CD4-positive, alpha-beta T cell treated with Interleukin-21 for 1 hour (primary cell): ENCODE data around the gene MINDY4.

Experiments
- DNase-seq: peaks from one replicate; pipeline ENCODE4 v3.0.0-alpha.2; 2020

MINDY4 gene

GRCh38 chr7:30743371-30744074 is 27.7 kb upstream of the MINDY4 start:
- no peak for DNase-seq

- DNase-seq = no peak
Observed at GRCh38 chr7:30744075-30744417, 27.2 kb upstream of the MINDY4 start.

DNA sequence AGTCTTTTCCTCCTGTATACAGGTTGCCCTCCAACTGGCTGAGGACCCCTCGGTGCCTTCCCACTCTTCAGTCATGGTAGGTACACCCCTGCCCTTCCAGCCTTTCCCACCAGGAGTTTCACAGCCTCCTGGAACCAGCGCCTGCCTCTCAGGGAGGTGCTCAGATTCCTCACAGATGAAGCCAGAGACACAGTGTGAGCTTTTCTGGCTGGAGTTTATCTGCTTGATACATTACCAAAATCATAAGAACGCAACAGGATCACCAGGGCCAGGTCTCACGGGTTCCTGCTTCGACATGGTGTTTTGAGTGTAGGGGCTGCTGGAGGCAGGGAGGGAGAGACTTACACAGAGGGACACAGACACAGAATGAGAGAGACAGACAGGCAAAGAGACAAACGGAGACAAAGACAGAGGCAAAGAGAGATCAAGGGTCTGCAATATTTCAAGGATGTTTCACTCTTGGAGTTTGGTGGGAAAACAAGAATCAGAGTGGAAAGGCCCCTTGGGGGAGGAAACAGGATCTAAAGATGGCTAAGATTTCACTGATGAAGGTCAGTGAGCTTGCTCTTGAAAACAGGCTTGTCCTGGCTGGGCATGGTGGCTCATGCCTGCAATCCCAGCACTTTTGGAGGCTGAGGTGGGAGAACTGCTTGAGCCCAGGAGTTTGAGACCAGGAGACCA is 25.8 kb upstream of the MINDY4 start:
- DNase-seq = no peak

- DNase-seq = no peak
Observed at GRCh38 chr7:30750010-30750409, 21.2 kb upstream of the MINDY4 start.

DNA sequence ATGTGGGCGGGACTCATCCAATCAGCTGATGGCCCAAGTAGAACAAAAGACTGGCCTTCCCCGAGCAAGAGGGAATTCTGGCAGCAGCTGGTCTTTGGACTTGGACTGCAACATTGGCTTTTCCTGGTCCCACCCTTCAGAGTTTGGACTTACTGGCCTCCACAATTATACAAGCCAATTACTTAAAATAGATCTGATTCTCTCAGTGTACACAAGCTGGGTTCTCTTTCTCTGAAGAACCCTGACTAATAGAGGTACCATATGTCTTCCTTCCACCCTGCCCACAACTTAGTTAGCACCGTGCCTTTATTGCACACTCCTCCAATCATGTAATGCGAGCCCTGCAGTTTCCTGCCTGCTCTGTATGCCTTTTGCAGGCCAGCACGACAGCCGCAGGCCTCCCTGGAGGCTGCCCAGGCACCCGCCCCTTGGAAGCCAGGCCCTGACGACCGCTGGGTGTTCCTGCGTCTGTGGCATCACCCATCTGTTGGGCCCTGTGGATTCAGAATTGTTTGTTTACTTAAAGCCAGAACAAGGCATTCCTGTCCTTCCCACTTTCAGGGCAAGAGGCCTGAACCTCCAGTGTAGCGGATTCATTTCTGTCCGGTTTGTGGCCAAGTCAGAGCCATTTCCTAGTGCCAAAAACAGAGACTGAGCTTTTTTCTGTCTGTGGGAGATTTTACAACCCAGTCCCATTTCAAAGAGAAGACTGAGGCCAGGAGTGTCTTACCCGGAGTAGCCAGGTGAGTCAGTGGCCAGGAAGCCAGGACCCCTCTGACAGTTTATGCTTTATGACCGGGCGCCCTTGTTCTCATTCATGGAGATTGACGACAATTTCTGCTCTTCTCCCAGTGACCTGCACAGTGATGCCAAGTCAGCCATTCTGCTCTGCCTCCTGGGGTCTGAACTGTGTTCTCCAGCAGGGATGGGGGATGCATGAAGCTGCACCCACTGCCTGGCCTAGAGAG is 20.2 kb upstream of the MINDY4 start:
- DNase-seq = no peak

GRCh38 chr7:30751696-30752273 is 19.4 kb upstream of the MINDY4 start, which contains the start of gene INMT:
Gene INMT, plus strand, starts transcription at chr7:30752135. Its CDS starts 16 bp downstream, at chr7:30752151.
- DNase-seq = no peak

- no peak for DNase-seq
Observed at GRCh38 chr7:30752484-30752883, 18.7 kb upstream of the MINDY4 start.

DNA sequence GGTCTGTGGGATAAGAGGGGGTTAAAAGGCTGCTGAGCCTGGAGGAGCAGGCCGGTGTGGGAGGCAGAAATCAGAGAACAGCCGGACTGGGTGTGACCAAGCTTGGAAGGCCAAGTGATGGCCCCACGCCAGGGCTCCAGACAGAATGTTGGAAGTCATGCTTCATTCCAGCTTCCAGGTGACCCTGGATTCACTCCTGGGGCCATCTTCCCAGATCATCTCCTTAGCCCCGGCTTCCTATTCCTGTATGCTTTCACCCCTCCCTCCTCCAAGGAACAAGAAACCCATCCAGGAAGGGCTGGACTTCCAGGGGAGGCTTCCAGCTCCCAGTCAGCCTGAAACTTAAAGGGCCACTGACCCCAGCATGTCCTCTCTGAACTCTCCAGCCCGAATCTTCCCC is 18.2 kb upstream of the MINDY4 start:
- no peak for DNase-seq

- no peak for DNase-seq
Observed at GRCh38 chr7:30754315-30754877, 16.8 kb upstream of the MINDY4 start.

DNA sequence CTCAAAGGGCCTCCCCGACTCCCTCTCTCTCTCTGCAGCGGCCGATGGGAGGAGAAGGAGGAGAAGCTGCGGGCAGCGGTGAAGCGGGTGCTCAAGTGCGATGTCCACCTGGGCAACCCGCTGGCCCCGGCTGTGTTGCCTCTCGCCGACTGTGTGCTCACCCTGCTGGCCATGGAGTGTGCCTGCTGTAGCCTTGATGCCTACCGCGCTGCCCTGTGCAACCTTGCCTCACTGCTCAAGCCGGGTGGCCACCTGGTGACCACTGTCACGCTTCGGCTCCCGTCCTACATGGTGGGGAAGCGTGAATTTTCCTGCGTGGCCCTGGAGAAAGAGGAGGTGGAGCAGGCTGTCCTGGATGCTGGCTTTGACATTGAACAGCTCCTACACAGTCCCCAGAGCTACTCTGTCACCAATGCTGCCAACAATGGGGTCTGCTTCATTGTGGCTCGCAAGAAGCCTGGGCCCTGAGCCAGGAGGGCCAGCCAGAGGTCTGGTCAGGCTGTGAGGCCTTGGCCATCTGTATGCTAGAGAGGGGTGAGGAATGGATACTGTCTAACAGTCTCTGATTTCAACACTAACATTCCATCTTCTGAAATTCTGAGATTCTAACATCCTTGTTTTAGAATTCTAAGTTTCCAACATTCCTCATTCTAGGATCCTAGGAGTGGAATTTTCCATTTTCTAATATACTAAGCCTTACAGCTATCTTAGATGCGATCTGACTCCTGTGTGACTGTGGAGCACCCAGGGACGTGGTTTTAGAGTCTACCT is 15.6 kb upstream of the MINDY4 start:
- no peak for DNase-seq

- DNase-seq = no peak
Observed at GRCh38 chr7:30757342-30757692, 13.9 kb upstream of the MINDY4 start.

DNA sequence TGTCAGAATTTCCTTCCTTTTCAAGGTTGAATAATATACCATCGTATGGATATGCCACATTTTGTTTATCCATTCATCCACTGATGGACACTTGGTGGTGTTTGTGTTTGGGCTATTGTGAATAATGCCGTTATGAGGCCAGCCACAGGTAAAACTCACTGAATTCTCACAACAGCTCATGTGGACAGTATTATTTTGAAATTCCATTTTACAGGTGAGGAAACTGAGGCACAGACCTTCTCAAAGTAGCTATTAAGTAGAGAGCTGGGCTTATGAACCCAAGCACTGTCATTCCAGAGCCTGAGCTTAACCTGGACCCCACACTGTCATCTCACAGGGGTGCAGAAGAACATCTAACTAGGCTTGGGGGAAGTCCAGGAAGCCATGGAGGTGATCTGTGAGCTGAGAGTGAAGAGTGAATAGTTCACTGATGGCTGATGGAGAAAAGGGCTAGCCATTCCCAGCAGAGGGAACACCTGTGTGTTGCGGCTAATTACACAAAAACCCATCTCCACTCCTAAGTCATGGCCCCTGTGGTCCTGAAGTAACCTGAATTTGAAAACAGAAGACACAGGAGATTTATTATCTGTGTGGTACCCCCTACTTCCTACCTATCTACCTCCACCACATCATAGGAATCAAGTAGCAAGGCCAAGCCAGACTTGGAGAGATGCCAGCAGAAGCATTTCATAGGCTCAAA is 10.6 kb upstream of the MINDY4 start:
- DNase-seq = no peak

- no peak for DNase-seq
Observed at GRCh38 chr7:30761214-30762156, 9.7 kb upstream of the MINDY4 start.

DNA sequence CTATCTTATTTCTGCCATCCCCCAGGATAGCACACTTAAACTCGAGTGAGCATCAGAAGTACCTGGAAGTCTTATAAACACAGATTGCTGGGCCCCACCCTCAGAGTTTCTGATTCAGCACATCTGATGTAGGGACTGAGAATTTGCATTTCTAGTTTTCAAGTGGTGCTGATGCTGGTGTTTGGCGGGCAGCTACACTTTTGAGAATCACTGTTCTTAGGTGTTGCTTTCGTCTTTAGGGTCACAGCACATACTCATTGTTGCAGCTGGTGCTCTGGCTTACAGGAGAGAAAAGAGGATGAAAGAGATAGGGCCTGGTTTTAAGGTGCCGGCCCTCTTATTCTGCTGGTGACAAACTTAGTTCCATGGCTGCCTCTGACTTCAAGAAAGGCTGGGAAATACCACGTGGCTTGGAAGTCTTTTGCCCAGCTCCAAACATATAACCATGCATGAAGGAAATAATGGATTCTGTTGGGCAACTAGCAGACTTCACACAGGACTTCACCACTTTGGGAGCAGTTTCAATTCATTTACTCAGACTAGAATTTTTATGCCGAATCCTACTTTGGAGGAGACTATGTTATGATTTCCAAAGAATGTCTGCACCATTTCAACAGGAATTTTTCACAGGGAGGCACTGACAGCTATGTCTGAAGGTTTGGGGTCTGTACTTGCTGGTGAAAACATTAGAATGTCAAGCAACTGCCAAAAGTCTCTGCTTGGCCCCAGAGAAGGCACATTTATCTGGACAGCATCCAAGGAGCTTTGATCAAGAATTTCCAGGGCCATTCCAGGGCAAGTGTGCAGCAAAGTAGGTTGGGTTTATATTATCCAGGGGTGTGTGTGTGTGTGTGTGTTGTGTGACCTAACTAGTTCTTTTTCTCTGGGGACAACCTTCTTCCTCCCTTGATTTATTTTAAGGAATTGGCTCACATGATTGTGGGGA is 6.9 kb upstream of the MINDY4 start:
- DNase-seq = no peak

DNA sequence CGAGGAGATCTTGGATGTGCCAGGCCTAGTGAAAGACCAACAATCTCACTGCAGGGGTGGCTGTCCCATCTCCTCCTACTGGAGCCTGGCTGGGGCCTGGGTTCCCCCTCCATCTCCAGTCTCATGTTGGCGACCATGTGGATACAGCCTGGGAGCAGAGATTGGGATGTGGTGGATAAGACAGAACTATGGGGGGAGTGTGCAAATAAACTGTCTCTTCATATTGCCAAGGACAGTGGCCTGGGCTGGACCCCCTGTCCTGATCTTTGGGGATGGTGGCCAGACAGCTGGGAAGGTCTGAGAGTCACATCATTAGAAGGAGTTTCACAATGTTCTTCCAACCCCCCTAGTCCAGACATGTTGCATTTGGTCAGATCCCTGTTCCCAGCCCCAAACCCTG is 5.8 kb upstream of the MINDY4 start:
- no peak for DNase-seq

- DNase-seq = no peak
Observed at GRCh38 chr7:30770845-30771173, 408 bp upstream of the MINDY4 start.

DNA sequence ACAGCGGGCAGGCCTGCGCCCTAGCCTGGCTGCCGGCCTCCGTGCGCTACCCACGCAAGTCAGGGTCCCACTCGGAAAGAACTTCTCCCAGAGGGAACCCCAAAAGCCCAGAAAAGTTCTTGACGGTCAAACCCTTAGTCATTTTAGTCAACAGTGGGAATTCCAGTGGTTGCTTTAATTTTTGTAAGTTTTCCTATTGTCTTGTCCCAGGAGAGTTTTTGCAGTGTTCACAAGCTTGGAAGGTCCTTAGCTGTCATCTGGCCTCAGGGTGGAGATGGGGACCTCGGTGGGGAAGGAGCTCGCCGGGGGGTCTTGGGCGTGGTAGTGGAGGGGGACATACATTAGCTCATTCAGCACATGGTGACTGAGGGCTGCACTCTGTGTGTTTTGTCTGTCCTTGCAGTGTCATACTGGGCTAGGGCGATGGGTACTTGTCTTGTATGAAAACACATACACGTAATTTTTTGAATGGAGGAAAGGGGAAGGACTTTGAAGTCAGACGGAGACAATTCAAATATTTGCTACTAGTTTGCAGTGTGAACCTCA is 736 bp downstream of the MINDY4 start:
- no peak for DNase-seq

DNA sequence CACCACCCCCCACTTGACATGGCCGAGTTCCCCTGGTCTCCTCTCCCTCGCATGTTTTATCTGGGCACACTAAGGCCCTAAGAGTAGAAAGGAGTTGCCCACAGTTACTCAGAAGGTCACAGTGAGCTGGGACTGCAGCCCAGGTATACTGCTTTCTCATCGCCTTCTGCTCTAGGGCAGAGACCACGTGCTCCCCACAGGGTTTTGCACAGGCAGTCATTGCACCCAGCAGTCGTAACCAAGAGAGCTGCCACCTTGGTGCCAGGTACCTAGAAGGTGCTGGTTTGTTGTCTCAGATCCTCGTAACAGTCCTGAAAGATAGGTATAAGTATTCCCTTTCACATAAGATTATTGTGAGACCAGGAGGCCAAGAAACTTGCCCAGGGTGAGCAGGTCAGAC is 1.8 kb downstream of the MINDY4 start:
- DNase-seq = no peak

- no peak for DNase-seq
Observed at GRCh38 chr7:30775992-30776391, 4.8 kb downstream of the MINDY4 start.
